RCC 7860 (cell line): ENCODE data around the gene FHL1.
A peak's percentile ranks its signal among the peaks of the same experiment; 100 is the strongest.

ENCODE experiments used
- DNase-seq: peaks from one replicate; pipeline ENCODE4 v3.0.0-alpha.2; 2015; ENCODE audit warnings: low spot score
- FAIRE-seq: peaks from 2 replicates; lab custom pipeline; 2012; peaks lifted over from hg19 to GRCh38; lab: Jason Lieb, UNC

The FHL1 gene

DNA sequence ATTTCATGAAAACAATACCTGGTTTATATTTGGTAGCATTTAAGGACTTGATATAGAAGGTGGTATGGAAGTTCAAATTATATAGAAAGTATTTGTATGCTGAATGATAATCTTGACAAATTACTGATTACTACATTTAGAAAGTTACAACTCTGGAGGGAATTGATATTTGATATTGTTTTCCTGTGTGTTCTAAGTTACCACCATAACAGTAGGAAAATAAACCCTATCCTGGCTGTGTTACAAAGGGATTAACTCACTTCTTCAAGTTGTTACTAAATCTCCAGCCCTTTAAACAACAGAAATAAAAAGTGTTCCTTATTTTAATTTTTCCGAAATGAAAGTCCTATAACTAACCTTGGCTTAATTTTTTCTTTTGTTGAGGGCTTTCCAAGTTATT lies 36.6 kb downstream of the FHL1 start:
- DNase-seq = no peak
- peak; percentile 12 for FAIRE-seq

DNA sequence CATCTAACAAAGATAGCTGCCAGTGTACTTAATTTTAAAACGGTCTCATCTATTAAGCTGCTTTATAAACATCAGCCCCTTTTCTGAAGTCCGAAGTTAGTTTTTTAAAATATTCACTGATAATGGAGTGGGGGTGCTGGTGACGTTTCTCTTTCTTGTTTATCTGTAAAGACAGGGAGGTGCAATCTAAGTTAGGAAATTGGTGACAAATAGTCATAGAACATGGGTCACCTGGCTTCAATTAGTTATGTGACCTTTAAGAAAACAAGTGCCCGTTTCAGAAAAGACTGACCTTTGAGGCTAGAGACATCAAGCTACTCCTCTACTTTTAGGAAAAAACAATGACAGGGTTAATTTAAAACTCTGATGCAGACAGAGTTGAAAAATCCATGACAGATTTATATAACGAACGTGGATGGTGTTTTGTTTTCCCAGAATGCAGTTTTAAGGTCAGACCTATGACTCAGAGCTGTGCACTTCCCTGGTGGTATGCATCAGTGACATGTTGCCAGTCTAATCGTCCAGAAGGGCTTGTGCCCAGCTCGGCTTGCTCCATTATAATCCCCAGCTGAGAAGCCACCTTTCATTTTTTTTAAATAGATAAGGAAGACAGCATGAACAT lies 38.2 kb downstream of the FHL1 start:
- peak; percentile 92 for FAIRE-seq
- peak; percentile 45 for DNase-seq

DNA sequence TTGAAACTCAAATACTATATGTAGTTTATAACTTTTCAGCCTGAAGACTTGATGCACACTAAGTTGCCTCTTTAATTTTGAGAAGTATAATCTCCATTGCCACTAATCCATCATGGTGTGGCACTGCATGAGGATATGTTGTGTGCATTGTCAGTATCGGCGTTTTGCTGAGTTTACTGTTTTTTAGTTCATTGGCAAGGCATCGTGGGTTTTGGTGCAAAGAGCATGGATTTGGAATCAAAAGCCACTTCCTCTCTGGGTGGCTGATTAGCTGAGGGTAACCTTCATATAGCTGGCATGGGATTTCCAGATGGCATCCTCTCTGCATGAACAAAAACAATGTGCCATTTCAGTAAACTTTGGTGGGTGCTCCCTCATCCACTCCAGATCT lies 38.7 kb downstream of the FHL1 start:
- no peak for FAIRE-seq
- DNase-seq = no peak

DNA sequence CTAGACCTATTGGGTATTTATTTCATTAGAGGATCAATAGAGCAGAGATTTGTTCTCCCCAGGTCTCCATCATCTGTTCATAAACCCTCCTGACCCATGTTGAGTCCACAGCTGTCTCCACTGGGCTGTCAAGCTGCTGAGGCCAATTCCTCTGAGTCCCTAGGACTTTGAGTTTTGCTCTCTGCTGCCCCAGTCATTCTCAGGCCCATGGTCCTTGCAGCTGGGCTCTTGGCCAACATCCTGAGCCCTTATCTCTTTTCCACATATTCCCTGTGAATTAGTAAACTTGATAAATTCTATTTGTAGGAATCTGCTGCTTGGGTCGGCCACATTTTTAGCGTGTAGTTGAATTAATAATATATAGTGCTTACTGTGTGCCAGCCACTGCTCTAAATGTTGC lies 41.9 kb downstream of the FHL1 start:
- FAIRE-seq (no peak), DNase-seq (no peak)

DNA sequence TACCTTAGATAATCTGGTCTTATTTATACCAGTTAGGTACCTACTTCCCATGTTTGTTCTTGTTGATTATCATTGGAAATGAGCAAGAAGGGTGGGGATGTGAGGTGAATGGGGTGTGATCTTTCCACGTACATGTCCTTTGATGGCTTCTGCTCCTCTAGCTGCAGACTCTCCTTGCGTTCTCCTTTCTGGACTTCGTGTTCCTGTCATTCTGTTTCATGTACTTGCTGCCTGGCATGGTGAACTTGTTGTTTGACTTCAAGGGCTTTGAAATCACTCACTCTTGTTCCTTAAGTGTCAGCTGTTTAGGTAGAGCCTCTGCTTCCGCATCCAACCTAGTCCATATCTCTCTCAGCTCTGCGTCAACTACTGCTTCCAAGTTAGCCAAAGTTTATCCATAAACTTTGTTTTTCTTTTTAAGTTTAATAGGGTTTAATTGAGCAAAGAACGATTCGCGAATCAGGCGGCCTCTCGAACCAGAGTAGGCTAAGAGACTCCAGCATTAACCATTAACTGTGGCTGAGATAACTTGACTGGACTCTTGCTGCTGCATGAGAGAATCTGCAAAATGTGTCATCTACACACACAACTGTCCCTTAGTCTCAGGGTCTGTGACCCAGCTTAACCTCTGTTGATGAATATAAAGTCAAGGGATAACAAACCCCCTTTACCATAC lies 42.8 kb downstream of the FHL1 start:
- DNase-seq (no peak), FAIRE-seq (peak; percentile 63)

DNA sequence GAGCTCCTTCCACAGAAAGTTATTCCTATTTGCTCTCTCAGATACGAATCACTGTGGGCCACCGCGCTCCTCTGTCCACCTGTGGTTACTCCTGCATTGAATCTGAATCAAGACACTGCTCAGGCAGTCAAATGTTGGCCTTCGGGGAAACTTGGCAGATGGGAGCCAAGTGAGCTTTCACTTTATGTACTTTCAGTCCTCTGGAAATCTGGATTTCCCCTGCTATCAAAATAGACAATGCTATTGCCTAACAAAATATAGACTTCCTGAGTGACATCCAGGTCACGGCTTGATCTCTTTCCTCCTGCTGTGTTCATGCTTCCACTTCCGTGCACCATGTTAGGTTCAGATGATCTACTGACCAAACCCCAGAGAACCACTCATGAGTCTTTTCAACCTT lies 43.8 kb downstream of the FHL1 start:
- no peak for FAIRE-seq
- DNase-seq = no peak

DNA sequence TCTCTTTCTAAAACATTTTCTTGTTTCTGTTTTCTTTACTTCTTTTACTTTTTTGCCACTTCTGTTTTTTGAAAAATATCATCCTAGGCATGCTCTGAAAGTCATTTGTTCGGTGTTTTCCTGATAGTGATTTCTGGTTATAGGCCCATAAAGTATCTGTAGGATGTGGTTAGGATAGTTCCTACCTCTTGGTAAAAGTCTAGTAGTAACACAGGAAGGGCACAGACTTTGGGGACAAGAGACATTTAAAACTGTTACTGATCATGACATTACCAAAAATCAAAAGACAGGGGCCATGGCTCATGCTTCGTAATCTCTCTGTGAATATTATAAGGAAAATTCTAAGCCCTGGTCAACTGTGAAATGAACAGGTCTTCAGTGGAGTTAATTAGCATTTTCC lies 44.8 kb downstream of the FHL1 start:
- FAIRE-seq = no peak
- no peak for DNase-seq

DNA sequence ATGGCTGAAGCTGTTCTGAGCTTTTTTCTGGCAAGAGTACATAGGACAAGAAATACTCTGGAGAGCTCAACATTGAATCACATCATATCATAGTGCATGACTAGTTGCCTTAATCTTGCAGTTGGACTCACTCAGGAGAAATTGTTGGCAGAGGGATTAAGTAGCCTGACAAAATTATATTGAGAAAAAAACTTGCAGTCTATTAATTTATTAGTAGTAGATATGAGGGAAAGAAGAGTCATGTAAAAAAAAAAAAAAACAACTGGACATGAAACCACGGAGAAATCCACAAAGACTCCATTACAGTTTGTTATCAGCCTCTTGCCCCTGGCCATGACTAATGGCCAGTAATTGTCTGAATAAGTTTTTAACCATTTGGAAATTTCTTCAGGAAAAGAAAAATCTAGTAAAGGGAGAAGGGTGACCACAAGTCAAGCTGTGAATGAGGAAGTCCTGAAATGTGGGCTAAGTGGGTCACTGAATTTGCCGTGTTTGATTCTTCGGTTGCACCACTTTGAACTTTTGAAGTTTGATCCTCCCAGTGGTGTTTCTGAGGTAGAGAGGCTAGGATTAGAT lies 45.6 kb downstream of the FHL1 start:
- peak; percentile 63 for DNase-seq
- peak; percentile 95 for FAIRE-seq

DNA sequence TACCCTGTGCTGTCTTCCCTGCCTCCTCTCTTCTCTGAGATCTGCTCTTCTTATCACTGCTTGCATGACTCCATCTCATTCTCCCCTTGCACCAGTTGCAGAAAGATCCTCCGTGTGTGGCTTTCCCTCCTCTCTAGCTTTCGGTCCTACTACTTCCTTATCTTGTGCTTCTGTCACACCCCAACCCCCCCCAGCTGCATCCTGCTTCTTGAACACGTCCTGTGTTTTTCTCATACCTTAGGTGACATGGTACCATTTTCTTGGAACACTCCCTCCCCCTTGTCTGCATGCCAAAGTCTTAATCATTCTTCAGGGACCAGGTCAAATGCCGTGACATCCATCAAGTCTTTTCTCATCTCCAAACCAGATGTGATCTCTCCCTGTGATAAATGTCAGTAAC lies 46.4 kb downstream of the FHL1 start:
- peak; percentile 76 for FAIRE-seq
- DNase-seq = peak; percentile 47

DNA sequence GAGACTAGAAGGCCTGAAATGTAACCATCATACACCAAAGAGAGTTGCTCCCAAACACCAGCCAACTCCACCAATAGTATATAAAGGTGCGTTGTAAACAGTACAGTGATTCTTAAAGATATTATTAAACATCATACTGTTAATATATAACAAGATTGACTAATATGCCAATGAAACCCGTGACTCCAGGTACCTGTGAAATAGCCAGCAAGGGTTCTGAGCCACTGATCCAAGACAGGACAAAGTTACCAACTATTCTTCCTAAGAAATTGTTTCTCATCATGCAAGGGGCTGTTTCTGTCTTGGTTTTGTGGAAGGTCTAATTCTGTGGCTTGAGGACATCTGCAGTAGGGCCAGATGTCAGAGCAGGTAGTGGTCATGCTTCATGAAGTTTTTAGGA lies 47.2 kb downstream of the FHL1 start:
- FAIRE-seq (peak; percentile 91), DNase-seq (no peak)

DNA sequence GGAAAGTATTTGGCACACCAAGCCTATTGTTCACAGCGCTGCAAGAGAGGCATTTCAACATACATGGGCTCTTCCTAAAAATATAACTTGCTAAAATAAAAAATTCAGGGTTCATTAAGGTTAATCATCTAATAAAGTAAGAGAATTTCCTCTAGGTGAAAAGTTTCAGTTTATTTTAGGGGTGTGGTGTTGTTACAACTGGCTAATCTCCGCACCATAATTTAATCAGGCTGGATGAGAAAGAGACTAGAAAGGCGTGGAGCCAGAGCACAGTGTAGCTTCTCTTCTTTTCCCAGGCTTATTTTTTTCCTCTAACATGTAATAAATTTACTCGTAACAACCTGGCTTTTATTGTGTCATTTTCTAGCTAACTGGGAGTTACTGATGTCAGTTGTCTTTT lies 47.9 kb downstream of the FHL1 start:
- DNase-seq = no peak
- FAIRE-seq = no peak

DNA sequence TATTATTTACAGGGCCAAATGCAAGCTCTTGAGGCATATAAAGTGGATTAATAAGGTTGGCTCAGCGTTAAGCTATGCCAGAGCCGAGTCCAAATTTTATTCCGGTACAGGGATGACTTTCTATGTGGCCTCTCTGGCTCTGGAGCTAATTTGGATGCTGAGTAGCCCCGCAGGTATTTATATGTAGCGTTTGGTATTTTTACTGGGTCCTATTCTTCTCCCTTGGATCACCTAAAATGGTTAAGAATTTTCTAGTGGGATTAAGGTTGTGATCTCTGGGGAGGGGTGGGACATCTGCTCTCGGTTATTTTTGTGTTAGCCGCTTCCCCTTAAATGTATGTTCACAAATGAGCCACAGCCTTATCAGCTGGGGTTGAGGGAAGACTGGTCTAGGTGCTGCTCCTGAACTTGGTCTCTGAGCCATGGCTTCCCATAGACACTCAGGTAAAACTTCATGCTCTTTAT lies 49.4 kb downstream of the FHL1 start:
- no peak for FAIRE-seq
- DNase-seq = no peak

DNA sequence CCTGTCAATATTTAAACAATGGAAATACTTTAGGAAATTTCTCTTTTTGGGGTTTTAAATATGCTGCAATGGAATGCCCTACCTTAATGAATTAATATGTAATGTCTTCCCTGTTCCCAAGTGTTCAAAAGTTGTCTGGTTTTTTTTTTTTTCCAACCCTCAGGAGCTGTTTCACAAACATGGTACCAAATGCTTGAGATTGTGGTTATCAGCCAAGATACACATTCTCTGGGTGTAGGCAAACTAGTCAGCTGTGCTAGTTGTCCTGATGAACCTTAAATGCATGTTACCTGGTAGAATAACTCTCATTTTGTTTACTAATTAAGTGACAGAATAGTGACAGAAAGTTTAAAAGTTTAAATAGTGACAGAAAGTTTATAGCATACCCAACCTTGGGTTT lies 50.7 kb downstream of the FHL1 start:
- FAIRE-seq (no peak), DNase-seq (no peak)

DNA sequence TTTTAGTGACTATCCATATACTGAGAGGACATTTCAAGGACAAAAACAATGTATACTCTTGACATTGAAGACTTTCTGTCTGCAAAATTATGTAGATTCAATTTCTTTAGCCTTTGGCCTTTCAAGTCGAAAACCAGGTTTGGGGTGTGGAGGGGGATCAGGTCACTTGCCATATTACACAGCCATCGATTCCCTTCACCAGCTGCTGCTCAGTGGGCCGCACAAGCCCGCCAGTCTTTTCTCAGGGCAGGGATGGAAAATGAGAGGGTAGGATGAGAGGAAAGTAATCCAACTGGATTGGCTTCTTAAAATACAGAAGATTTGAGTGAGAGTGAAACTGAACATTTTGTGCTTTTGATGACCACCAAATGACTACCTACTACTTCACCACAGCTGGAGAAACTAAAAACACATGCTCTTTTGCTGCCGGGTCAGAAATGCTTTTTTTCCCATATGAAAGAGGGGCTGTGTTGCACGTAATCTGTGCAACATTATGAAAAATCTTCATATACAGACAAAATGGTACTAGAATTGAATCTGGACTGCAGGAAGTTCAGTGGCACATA lies 51.4 kb downstream of the FHL1 start:
- no peak for FAIRE-seq
- DNase-seq = no peak

DNA sequence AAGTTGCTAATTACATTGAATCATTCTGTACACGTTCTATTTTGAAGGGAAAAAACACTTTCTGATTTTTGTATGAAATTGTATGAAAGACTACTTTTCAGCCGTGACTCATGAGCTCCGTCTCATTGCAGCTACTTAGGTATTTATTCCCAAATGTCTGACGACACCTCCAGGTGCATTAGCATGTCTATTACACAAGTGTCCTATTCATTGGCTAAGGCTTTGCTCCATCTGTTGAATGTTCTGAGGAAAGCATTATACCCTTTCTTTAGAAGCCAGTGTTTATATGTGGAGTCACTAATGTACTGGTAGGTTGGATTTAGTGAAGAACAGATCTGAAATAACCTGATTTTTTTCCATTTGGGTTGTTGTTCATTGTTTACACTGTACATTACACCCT lies 52.0 kb downstream of the FHL1 start:
- FAIRE-seq (no peak), DNase-seq (no peak)

DNA sequence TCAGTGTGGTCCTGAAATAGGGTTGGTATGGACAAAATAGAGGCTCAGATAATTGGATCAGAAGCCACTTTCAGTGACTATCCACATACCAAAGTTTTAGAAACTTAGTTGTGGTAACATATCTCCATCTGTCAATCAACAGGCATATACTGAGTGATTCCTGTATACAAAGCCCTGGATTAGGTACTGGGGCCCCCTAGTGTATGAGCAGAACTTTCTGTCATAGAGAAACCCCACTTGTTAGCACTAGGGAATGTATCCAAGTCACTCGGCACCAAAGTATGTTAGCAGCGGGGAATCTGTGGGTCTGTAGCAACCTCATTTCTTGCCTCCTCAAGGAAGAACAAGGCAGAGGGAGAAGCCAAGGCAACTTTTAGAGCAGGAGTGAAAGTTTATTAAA lies 53.1 kb downstream of the FHL1 start:
- FAIRE-seq (peak; percentile 52), DNase-seq (peak; percentile 14)

DNA sequence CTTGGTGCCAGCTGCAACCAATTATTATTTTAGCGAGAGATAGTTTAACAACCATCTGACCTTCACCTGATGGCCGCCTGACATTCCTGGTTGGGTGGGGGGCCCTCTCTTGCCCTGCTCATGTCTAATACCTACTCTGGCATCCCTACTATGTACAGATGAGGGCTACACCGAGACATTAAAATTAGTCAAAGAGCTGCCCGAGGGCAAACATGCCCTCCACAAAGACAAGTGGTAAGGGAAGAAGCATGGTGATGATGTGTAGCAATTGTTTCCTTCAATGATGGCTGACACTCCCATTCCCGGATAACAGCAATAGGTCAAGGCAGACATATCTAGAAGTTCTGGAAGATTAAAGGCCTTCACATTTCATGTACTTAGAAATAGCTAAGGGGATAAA lies 54.3 kb downstream of the FHL1 start:
- FAIRE-seq (no peak), DNase-seq (no peak)

DNA sequence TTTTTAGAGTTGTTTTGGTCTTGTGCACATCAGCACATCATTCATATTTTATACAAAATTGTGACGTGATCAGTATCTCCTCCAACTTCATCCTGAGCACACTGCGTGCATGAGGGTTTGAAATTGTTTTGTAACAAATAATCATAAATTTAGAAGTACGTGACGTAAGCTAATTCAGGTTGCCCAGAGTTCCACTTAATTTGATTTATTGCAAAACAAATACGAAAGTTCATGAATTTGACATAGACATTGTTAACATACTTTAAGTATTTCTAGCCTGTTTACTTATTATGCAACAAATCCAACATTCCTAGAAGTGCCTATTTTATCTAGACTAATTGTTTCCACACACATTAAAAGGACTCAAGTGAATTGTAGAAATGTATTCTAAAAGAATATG lies 55.6 kb downstream of the FHL1 start:
- no peak for DNase-seq
- FAIRE-seq = no peak

DNA sequence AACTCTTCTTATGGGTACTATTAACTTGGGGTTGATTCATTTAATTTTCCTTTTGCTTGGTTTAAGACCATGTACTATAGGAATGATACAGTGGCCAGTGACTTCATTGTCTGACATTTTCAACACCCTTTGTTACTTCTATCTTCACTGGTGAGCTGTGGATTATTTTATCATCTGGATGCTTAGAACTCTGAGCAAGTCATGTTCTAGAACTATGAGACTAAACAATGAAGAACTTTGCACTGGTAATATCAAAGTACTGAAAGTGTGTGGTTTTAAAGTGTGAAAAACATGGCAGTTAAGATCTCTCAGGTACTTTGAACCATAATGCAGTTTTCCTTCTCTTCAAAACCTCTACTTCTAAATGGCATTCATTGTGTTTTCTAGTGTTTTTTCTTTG lies 56.1 kb downstream of the FHL1 start:
- FAIRE-seq (no peak), DNase-seq (no peak)

DNA sequence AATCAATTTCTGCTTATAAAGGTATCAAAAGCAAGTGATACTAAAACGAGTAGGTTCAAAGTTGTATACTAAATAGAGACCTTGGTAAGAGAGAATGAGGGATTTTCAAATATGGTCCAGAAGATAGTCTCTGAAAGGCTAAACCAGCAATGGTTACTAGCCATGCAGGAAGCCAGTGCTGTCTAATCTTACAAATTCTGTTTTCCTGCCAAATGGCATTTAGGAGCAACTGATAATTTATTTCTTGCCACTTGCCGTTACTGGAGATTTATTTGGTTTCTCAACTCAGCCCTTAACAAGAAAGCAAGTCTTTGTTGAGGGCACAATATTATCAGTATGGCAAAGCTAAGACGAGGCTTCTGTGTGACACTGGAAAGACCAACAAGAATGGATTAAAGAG lies 56.6 kb downstream of the FHL1 start:
- no peak for FAIRE-seq
- DNase-seq = no peak

DNA sequence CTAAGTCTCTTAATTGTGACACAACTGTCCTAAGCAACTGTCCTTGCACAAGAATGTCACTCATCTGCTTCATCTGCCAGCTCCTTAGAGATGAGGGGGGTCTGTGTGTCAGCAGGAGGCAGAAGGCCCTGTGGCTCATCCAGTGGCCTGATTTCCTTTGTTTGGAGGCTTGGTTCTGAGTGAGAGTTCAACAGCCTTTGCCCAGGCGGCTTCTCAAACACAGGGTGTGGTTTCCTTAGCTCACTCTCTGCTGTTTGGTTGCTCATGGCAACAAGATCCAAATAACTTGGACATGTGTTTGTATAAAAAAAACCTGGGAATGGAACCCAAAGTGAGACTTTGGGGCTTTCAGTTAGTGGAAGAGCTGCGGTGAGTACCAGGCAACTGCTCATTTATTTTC lies 57.2 kb downstream of the FHL1 start:
- DNase-seq = peak; percentile 35
- no peak for FAIRE-seq

DNA sequence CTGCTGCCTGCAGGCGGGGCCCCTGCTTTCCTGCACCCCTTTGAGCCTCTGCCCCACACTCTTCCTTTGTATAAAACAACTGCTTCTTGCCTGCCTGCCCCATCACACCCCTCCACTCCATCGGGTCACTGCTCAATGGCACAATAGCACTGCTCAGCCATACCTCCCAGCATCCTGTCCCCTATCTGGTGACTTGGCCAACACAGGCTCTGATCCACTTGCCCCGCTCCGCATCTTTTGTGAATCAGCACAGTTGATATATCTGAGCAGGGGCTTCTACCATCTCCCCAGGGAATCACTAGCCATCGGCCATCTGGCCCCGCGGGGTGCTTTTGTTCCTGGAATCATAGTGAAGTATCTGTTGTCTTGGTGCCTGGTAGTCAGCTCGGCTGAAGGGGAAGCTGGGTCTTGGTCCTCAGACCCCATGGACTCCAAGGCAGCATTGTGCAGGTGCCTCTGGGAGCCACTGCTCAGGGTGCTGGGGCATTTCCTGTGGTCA lies 58.6 kb downstream of the FHL1 start:
- DNase-seq (no peak), FAIRE-seq (no peak)
